Urinary bladder (tissue), 4 donors: Measurements from ENCODE around the gene NUP133. TPM values are rescaled to one million over a fixed set of nuclear protein-coding genes. Genes with fewer than 3 reads are reported as not detected.
"Not testable (repeated sequence)": the region's sequence is repeated elsewhere in the genome, so short reads cannot be mapped to it uniquely, and the experiment has no call there.

Source experiments
- DNase-seq: peaks from one replicate; pipeline ENCODE4 v3.0.0-alpha.2; 2015; ENCODE audit errors: extremely low spot score
- H3K27ac ChIP-seq: one replicate; pipeline ENCODE4 v1.5.1; 2013; ENCODE audit warnings: low read depth, mild to moderate bottlenecking, moderate library complexity
- H3K36me3 ChIP-seq: one replicate; pipeline ENCODE4 v1.6.1; 2013; ENCODE audit warnings: mild to moderate bottlenecking, moderate library complexity; ENCODE audit not compliant: insufficient read depth
- H3K4me1 ChIP-seq: one replicate; pipeline ENCODE4 v1.6.1; 2013; ENCODE audit warnings: mild to moderate bottlenecking, moderate library complexity; ENCODE audit not compliant: insufficient read depth
- H3K4me3 ChIP-seq: one replicate; pipeline ENCODE4 v1.5.1; 2013; ENCODE audit warnings: low read depth, low read length
- WGBS: extraction: QIAGEN DNeasy Blood & Tissue Kit; methylation state at CpG from one replicate; pipeline ENCODE4 v1.1.7; 2013; 5-methylcytosine and 5-hydroxymethylcytosine counted together
- polyA plus RNA-seq: library from polyadenylated mRNA; stranded (reverse); fragments of 200-250 nt; gene quantifications from one replicate; pipeline ENCODE4 v1.2.3, GENCODE V29; 2013
- total RNA-seq: library from RNA; depleted of rRNA; stranded (reverse); fragments of >200 nt; gene quantifications from one replicate; pipeline ENCODE4 v1.2.3, GENCODE V29; 2014
- donor health status: healthy with polysubstance abuse.
- donor health status: healthy.

NUP133 gene
- total and polyA plus RNA-seq, 2 donors: 18.5 to 50.2 TPM

DNA sequence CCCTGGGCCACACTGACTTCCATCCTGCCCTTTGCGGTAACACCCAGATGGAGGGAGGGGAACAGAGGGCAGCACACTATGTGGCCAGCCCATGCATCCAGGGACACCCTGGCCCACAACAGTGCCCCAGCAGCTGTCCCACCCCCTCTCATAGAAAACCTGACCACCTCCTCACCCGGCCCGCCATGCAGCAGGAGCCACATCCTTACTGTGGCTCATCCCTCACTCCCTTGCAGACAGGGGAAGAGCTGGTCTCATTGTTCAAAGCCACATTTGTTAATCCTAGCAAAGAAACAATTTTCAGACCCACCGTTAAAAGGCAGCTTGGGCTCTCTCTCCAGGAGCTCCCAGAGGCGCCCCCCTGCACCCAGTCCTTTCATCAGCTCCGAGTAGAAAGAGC, 23.2 kb upstream of the NUP133 start:
- no peak for DNase-seq
- 97% methylated on average over 6 of the region's 6 CpGs for WGBS
- Histone ChIP-seq H3K27ac (no peak overlapping the region), H3K4me3 (no peak overlapping the region), H3K4me1 (no peaks in the 10 kb centered on the region), H3K36me3 (peaks cover 7% of the 10 kb centered on the region)

DNA sequence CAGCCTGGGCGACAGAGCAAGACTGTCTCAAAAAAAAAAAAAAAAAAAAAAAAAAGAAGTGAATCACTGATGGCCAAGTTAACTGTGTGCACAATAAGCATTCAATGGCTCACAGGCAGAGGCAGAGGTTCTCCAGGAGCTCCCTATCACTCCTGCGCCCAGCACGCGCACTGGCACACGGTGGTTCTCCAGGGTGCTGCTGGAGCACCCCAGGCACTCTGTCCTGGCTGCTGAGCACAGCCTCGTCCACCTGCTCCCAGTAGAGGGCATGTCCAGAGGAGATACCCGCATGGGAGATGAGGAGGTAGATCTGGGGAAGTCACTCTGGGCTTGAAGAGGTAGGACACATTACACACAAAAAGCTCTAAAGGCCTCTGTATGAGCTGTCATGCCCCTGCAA, 21.5 kb upstream of the NUP133 start:
- WGBS: 94% methylated on average over 7 of the region's 7 CpGs
- Histone ChIP-seq H3K4me1 (no peaks in the 10 kb centered on the region), H3K27ac (no peak overlapping the region), H3K4me3 (no peak overlapping the region), H3K36me3 (peaks cover 7% of the 10 kb centered on the region)
- no peak for DNase-seq

DNA sequence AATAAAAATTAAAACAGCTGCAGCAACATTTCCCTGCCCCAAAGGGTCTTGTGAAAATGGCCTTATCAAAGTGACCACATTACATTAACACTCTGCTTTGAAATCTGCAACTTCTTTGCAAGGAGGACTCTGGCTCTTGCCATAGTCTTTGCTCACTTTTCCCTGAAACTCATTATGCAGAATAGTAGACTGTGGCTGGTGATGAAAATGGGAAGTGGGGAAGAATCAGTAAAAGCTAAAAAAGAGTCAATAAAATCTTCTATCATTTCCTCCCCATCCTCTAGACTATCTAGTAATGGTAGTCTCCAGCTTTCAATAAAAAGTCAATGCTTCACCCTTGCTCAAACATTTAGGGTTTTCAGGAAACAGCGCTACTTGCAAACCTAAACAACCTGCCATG, 18.6 kb upstream of the NUP133 start:
- DNase-seq: no peak
- Histone ChIP-seq H3K4me1 (no peaks in the 10 kb centered on the region), H3K4me3 (no peak overlapping the region), H3K27ac (no peak overlapping the region), H3K36me3 (peaks cover 5% of the 10 kb centered on the region)
- WGBS: 91% methylated on average over 1 of the region's 1 CpG

DNA sequence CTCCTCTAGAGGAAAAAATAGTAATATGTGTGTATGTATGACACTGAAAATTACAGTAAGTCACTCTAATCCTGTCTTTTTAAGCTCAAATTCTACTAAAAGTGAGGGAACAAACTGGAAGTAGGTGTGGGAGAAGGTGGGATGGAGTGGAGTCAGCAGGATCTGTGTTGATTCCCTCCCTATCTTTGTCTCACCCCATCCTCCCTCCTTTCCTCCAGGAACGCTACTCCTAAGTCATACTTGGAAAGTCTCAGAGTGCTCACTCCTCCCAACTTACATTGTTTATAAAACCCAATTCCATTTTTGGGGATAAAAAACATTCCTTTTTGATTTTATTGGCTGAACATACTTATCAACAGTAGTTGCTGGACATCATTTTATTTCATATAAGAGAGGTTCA, 14.9 kb upstream of the NUP133 start:
- 28% methylated on average over 1 of the region's 1 CpG for WGBS
- no peak for DNase-seq
- Histone ChIP-seq H3K36me3 (peaks cover 2% of the 10 kb centered on the region), H3K4me1 (no peaks in the 10 kb centered on the region), H3K27ac (no peak overlapping the region), H3K4me3 (no peak overlapping the region)

DNA sequence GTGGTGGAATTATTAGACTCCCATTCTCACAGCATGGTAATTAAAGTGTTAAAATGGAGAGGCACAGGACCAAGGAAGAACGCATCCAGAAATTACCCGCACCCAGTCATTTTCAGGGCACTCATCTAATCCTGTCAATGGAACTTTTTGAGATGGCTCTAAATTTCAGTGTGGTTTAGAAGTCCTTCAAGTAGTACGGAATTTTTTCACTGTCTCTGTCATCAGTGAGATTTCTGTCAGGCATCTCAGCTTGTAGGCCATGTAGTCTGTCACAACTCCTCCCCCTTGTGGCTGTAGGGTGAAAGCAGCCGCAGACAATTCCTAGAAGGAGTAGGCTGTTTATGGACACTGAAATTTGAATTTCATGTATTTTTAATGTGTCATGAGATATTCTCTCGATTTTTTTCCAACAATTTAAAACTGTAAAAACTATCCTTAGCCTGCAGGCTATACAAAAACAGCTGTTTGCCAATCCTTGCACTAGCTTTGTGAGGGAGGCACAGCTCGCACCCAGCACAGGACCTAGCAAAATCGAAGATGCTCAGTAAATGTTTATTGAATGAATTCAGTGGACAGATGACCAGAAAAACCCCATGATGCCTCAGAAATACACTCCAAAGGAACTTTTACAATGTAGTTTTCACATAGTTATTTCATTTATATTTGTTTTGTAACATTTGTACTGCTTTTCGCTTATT, 6.6 kb upstream of the NUP133 start:
- WGBS: 39% methylated on average over 8 of the region's 8 CpGs
- Histone ChIP-seq H3K27ac (no peak overlapping the region), H3K4me3 (no peak overlapping the region), H3K4me1 (no peaks in the 10 kb centered on the region), H3K36me3 (no peaks in the 10 kb centered on the region)
- no peak for DNase-seq

DNA sequence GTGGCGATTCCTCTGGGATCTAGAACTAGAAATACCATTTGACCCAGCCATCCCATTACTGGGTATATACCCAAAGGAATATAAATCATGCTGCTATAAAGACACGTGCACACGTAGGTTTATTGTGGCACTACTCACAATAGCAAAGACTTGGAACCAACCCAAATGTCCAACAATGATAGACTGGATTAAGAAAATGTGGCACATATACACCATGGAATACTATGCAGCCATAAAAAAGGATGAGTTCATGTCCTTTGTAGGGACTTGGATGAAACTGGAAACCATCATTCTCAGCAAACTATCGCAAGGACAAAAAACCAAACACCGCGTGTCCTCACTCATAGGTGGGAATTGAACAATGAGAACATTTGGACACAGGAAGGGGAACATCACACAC, 3.5 kb upstream of the NUP133 start:
- not testable (repeated sequence) for H3K4me3 ChIP-seq, H3K36me3 ChIP-seq, H3K27ac ChIP-seq, DNase-seq, H3K4me1 ChIP-seq
- WGBS: 94% methylated on average over 6 of the region's 6 CpGs

DNA sequence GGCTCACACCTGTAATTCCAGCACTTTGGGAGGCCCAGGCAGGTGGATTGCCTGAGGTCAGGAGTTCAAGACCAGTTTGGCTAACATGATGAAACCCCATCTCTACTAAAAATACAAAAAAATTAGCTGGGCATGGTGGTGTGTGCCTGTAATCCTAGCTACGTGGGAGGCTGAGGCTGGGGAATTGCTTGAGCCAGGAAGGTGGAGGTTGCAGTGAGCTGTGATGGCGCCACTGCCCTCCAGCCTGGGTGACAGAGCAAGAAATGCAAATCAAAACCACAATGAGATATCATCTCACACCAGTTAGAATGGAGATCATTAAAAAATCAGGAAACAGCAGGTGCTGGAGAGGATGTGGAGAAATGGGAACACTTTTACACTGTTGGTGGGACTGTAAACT, 3.1 kb upstream of the NUP133 start:
- not testable (repeated sequence) for H3K4me1 ChIP-seq, H3K4me3 ChIP-seq, H3K36me3 ChIP-seq, DNase-seq, H3K27ac ChIP-seq
- WGBS: 80% methylated on average over 2 of the region's 2 CpGs

DNA sequence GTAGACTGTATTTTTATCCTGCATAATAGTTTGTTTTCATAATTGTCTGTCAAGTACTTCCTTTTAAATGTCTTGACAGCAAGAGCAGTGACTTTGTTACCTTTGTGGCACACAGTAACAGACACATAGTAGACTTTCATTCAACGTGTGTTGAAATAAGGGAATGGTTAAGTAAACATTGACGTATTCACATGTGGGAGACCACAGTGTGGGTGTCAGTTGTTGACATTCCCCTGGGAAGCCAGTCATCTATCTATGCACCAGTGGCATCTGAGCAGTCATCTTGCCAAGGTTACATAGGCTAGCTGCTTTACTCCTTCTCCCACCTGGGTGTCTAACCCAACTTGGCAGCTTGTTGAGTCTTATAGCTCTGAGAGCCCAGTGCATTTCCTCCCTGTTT, 1.4 kb upstream of the NUP133 start:
- WGBS: 74% methylated on average over 2 of the region's 2 CpGs
- DNase-seq: no peak
- H3K4me3 ChIP-seq: no peak overlapping the region
- no peaks in the 10 kb centered on the region for H3K4me1 ChIP-seq
- H3K36me3 ChIP-seq: no peaks in the 10 kb centered on the region
- no peak overlapping the region for H3K27ac ChIP-seq

DNA sequence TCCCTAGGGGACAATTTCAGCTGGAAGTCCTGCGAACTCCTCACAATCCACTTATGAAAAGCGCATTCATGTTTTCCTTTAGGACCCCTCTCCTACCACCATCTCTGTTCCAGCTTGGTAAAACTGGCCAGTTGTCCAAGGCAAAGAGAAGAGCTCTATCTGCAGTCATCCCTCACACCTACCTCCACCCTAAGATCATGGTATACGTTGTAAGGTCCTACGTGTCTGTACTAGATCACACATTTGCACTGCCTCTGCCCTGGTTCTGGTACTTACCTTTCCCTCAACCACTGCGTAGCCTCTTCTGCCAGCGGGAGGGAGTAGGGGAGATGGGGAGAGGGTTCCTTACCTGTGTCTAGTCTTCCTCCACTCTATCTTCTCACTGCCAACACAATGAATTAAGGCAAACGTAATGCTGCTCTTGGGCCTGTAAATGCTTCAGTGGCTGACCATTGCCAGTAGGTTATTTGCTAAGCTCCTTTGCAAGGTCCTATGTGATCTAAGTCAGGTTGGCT, 739 bp upstream of the NUP133 start:
- H3K4me1 ChIP-seq: no peaks in the 10 kb centered on the region
- H3K27ac ChIP-seq: peak overlapping the region; percentile 92
- WGBS: 82% methylated on average over 7 of the region's 7 CpGs
- H3K36me3 ChIP-seq: no peaks in the 10 kb centered on the region
- H3K4me3 ChIP-seq: peak overlapping the region; percentile 75
- DNase-seq: no peak

DNA sequence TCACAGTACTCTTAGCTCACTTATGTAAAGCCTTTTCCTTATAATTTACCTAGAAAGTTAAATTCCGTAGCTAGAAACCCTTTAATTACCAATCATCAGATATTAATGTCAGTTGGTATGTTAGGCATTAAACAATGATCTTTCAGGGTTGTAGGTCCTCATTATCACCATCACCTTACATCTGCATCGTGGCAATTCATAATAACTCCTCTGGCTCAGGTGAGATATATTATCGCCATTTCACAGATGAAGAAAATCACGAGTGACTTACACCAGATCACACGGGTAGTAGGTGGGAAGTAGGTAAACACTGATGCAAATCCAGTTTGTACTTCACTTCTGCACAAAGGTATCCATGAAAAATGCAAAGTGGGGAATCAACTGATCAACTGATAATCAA, 639 bp downstream of the NUP133 start:
- Histone ChIP-seq H3K4me3 (peak overlapping the region; percentile 75), H3K4me1 (no peaks in the 10 kb centered on the region), H3K27ac (peak overlapping the region; percentile 93), H3K36me3 (no peaks in the 10 kb centered on the region)
- 9% methylated on average over 5 of the region's 5 CpGs for WGBS
- DNase-seq: no peak

DNA sequence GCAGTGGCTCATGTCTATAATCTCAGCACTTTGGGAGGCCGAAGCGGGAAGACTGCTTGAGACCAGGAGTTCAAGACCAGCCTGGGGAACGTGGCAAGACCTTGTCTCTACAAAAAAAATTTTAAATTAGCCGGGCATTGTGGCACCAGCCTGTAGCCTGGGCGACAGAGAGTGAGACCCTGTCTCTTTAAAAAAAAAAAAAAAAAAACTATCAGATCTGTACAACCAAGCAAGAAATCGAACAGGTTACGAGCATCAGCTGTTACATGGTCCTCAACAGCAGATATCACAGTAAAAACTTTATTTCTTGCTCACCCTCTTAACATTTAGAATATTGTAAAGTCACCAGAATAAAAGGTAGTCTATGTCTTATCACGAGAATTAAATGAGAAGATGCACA, 1.5 kb downstream of the NUP133 start:
- WGBS: 77% methylated on average over 8 of the region's 8 CpGs
- H3K4me3 ChIP-seq: no peak overlapping the region
- no peak for DNase-seq
- no peaks in the 10 kb centered on the region for H3K4me1 ChIP-seq
- peaks cover 2% of the 10 kb centered on the region for H3K36me3 ChIP-seq
- H3K27ac ChIP-seq: no peak overlapping the region

DNA sequence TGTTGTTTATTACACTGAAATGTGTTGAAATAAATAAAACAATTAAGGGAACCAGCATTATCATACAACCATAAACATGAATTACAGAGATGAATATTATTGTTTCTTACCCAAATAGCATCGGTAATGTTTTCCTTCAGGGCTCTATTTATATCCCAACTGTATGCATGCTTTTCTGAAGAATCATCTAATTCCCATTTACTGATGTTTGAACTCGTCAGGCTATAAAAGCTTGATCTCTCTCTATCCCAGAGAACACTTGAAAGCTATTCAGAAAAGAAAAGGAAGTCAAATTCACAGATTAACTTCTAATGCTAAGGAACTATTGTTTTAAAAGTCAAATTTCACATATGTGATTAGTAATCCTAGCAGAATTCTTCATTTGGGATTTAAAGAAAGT, 12.4 kb downstream of the NUP133 start:
- no peaks in the 10 kb centered on the region for H3K4me1 ChIP-seq
- H3K36me3 ChIP-seq: peaks cover 6% of the 10 kb centered on the region
- H3K4me3 ChIP-seq: no peak overlapping the region
- H3K27ac ChIP-seq: no peak overlapping the region
- no peak for DNase-seq
- 79% methylated on average over 2 of the region's 2 CpGs for WGBS

DNA sequence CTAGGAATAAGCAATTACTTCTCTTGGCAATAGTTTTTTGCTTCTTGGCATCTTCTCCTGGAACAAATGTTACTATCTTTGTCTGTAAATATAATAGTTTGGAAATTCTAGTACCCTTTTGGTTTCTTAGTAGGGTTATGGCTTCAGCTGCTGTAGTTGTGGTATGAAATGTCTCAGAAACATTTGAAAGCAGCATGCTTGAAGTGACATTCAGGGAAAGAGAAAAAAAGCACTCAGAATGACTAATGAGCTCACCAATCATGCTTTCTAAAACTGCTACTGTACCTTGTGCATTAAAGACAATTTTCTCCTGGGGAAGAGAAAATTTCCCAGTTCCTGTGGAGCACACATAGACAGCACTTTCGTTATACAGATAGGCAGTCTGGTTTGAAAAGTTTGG, 21.0 kb downstream of the NUP133 start:
- 98% methylated on average over 1 of the region's 1 CpG for WGBS
- no peak overlapping the region for H3K27ac ChIP-seq
- H3K36me3 ChIP-seq: peaks cover 5% of the 10 kb centered on the region
- H3K4me1 ChIP-seq: no peaks in the 10 kb centered on the region
- no peak for DNase-seq
- no peak overlapping the region for H3K4me3 ChIP-seq

DNA sequence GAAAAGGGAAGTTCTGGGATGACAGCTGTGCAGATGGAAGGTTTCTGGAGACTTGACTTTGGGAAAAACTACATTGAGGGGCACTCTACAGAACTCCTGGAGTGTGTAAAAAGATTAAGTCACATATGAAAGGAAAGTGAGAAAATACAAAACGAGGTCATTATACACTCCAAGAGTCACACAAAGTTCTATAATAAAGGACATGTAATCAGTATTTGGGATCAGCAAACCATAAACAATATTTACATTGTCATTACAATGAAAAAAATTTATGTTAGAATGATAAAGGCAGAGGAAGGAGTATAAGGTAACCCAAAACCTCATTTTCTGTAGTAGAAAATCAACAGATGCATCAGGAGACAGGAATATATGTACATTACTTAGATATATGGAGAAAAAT, 22.8 kb downstream of the NUP133 start:
- no peak for DNase-seq
- 85% methylated on average over 1 of the region's 1 CpG for WGBS
- Histone ChIP-seq H3K4me3 (no peak overlapping the region), H3K4me1 (no peaks in the 10 kb centered on the region), H3K36me3 (peaks cover 3% of the 10 kb centered on the region), H3K27ac (no peak overlapping the region)

DNA sequence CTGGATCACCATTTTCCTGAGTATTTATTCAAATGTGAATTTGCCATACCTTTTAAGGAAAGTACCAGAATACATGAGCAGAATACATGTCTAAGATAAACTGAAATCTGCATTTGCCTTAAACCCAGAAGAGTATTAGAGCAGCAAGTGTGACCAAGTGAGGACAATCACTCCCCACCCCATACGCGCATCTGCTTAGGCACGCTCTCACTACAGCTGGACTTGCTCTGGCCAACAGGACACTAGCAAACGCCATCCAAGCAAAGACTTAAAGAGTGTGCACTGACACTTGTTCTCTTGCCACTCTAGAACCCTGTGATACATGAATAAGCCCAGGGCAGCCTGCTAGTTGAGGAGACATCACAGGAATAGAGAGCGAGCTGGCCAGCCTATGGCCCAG, 25.6 kb downstream of the NUP133 start:
- Histone ChIP-seq H3K4me3 (no peak overlapping the region), H3K4me1 (no peaks in the 10 kb centered on the region), H3K36me3 (peaks cover 7% of the 10 kb centered on the region), H3K27ac (no peak overlapping the region)
- WGBS: 89% methylated on average over 5 of the region's 5 CpGs
- no peak for DNase-seq
